H1 (cell line): ENCODE measurements around the gene PDE4D.

Experiments used
- ATF2 ChIP-seq: IDR thresholded peaks from 2 replicates; pipeline ENCODE4 v1.6.1; 2012; ENCODE audit warnings: low read length, inconsistent platforms
- SP2 ChIP-seq: IDR thresholded peaks from 2 replicates; pipeline ENCODE4 v1.6.1; 2012; ENCODE audit warnings: mild to moderate bottlenecking, low read length, inconsistent platforms

- no peak for TF ChIP-seq SP2
- no peak for TF ChIP-seq ATF2
Measured at GRCh38 chr5:59504043-59504442, 389.5 kb downstream of the PDE4D start.
